Subcutaneous adipose tissue (tissue), 4 donors: ENCODE results near the gene FRRS1L. TPM values are rescaled to one million over a fixed set of nuclear protein-coding genes. Genes with fewer than 3 reads are reported as not detected.

Experiments used
- total RNA-seq, 4 donors: library from RNA; depleted of rRNA; stranded (reverse); fragments of >200 nt; gene quantifications; one replicate each; pipeline ENCODE4 v1.1.0, GENCODE V29; 2016
- TF ChIP-seq, protein P1 (sequence below): fragments of 450-650 bp; IDR thresholded peaks from one replicate; pipeline ENCODE4 v1.5.1; 2016; ENCODE audit warnings: low read depth, mild to moderate bottlenecking, control low read depth, antibody characterized with exemption, moderate library complexity

FRRS1L gene
- total RNA-seq, 4 donors from 2014 or later, result under 0.01 to 0.22 TPM; not detected in 2

- TF ChIP-seq, protein P1, sequence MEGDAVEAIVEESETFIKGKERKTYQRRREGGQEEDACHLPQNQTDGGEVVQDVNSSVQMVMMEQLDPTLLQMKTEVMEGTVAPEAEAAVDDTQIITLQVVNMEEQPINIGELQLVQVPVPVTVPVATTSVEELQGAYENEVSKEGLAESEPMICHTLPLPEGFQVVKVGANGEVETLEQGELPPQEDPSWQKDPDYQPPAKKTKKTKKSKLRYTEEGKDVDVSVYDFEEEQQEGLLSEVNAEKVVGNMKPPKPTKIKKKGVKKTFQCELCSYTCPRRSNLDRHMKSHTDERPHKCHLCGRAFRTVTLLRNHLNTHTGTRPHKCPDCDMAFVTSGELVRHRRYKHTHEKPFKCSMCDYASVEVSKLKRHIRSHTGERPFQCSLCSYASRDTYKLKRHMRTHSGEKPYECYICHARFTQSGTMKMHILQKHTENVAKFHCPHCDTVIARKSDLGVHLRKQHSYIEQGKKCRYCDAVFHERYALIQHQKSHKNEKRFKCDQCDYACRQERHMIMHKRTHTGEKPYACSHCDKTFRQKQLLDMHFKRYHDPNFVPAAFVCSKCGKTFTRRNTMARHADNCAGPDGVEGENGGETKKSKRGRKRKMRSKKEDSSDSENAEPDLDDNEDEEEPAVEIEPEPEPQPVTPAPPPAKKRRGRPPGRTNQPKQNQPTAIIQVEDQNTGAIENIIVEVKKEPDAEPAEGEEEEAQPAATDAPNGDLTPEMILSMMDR, result no peak
Measured at GRCh38 chr9:109203761-109204360, 36.8 kb upstream of the FRRS1L start.

- TF ChIP-seq, protein P1, result no peak
Measured at GRCh38 chr9:109199676-109200075, 32.6 kb upstream of the FRRS1L start.

DNA sequence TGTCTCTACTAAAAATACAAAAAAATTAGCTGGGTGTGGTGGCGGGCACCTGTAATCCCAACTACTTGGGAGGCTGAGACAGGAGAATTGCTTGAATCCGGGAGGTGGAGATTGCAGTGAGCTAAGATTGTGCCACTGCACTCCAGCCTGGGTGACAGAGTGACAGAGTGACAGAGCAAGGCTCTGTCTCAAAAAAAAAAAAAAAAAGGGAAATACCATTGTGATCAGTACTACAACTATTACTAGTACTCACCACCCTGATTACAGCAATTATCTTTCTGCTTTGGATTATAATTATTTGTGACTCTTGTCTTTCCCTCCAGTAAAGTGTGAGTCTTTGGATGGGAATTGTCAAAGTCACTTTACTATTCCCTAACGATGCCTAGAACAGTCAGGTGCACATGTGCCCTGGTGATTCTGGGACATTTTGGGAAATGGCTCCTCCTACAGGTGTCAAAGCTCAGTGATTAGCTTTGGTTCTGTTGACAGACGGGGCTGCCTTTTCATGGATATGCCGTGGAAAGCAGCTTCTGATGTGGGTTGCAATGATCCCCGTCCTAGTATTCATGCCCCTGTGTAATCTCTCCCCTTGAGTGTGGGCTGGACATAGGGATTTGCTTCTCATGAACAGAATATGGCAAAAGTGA lies 31.8 kb upstream of the FRRS1L start:
- TF ChIP-seq, protein P1, result no peak

GRCh38 chr9:109193974-109194556 lies 27.0 kb upstream of the FRRS1L start:
- TF ChIP-seq, protein P1, result no peak

DNA sequence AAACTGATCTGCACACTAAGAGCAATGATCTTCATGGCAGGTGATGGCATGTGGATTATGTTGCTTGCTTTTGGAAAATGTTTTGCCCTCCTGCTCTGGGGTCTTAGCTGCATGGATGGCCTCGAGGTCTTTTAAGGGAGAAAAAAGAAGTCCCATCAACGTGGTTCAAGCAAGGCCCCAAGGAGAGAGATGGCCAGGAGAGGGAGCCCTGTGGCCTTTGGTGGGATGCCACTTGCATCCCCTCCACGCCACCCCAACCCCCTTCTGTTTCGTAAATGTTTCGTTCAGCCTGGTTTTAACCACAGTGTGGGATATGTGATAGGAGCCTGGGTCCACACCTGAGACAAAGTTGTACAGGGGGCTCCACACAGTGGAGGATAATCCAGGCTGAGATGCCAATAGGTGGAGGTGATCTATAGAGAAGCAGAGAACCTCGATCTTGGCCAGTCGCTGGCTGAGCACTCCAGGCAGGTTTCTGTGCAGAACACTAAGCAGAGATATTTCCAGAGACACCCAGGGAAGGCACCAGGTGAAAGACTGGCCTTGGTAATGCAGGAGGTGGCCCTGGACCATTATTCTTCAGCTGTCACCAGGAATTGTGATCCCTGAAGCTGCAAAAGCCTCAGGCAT lies 25.8 kb upstream of the FRRS1L start:
- TF ChIP-seq, protein P1, result no peak

- TF ChIP-seq, protein P1, result no peak
Measured at GRCh38 chr9:109191746-109192145, 24.7 kb upstream of the FRRS1L start.

DNA sequence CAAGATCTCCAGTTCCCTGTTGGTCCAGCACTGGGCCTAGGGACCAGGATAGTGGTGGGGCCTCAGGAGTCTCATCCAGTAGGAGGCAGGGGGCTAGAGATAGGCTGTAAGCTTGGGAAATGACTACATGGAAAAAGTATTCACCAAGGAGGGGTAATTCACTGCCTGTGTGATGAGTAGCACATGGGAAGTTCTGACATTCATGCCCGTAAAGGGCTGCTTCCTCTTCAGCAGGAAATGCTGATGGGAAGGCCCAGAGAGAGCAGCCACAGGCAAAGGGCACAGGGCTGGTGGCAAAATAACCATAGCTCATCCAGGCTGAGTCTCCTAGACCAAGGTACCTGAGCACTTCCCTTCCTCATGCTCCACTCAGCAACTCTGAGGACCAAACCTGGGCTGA lies 23.1 kb upstream of the FRRS1L start:
- TF ChIP-seq, protein P1, result no peak
